ENCODE data around the gene PKDCC. TPM values are rescaled to one million over a fixed set of nuclear protein-coding genes. Genes with fewer than 3 reads are reported as not detected.

The PKDCC gene
- total RNA-seq, 1 donor from 2014 or later = 210 TPM

DNA sequence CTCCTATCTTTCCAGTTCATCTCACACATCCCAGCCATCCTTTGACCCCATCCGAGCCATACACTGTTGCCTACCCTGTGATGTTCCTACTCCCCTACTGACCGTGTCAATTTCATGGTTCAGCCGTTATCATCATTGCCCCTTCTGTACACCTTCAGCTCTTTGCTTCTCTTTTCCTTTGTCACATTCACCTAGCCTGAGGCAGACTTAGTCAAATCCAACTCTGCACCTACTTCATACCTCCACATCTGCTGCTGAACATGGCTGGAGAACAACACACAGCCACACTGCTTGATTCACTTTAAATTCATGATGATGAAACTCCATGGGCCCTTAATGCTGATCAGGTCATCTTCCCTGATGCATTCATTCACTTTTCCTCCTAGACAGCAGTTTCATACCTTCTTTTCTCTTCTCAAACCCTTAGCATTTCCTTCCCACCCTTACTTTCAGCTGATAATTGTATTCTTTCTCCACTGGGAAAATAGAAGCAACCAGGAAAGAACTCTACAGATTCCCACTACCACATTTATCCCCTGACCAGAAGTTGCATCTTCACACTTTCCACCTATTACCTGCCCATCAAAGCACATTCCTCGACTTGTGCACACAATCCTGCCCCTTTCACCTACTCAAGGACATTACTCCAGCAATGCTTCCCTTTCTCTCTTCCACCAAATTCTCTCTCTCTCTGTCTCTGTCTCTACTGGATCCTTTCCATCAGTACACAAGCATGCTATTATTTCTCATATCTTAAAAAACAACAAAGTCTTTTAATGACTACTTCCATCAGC lies 59.6 kb downstream of the PKDCC start:
- intact Hi-C loops (cut with DNase I) = no loop called here
- peak in 1 of 2 donors; percentile 11 for DNase-seq (ENCODE audit: low spot score in 2 of 2)
- Histone ChIP-seq H3K36me3 (no peaks in the 10 kb centered on the region), H3K4me3 (no peak overlapping the region), H3K27me3 (no peaks in the 10 kb centered on the region), H3K9me3 (no peaks in the 10 kb centered on the region), H3K27ac (no peak overlapping the region), H3K4me1 (peaks cover 0 to 19% of the 10 kb centered on the region in 2 donors)
- TF ChIP-seq, protein P1, sequence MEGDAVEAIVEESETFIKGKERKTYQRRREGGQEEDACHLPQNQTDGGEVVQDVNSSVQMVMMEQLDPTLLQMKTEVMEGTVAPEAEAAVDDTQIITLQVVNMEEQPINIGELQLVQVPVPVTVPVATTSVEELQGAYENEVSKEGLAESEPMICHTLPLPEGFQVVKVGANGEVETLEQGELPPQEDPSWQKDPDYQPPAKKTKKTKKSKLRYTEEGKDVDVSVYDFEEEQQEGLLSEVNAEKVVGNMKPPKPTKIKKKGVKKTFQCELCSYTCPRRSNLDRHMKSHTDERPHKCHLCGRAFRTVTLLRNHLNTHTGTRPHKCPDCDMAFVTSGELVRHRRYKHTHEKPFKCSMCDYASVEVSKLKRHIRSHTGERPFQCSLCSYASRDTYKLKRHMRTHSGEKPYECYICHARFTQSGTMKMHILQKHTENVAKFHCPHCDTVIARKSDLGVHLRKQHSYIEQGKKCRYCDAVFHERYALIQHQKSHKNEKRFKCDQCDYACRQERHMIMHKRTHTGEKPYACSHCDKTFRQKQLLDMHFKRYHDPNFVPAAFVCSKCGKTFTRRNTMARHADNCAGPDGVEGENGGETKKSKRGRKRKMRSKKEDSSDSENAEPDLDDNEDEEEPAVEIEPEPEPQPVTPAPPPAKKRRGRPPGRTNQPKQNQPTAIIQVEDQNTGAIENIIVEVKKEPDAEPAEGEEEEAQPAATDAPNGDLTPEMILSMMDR (IDR thresholded peaks at IDR 0.05) = no peak

Other genes with a start within 250 kb of the PKDCC start
- 25.2 TPM for gene EML4, start 121.3 kb downstream of the PKDCC start, total RNA-seq

Measured in ascending aorta (tissue), 2 donors.